Limb (tissue), 2 donors: ENCODE data around the gene MTPN.

Source experiments
- DNase-seq, 2 donors: peaks; one replicate each; pipeline ENCODE4 v3.0.0-alpha.2; 2016; ENCODE audit errors: extremely low spot score in 2 of 2

MTPN gene

GRCh38 chr7:135886345-135887132 is 90.6 kb downstream of the MTPN start:
- no peak for DNase-seq

DNA sequence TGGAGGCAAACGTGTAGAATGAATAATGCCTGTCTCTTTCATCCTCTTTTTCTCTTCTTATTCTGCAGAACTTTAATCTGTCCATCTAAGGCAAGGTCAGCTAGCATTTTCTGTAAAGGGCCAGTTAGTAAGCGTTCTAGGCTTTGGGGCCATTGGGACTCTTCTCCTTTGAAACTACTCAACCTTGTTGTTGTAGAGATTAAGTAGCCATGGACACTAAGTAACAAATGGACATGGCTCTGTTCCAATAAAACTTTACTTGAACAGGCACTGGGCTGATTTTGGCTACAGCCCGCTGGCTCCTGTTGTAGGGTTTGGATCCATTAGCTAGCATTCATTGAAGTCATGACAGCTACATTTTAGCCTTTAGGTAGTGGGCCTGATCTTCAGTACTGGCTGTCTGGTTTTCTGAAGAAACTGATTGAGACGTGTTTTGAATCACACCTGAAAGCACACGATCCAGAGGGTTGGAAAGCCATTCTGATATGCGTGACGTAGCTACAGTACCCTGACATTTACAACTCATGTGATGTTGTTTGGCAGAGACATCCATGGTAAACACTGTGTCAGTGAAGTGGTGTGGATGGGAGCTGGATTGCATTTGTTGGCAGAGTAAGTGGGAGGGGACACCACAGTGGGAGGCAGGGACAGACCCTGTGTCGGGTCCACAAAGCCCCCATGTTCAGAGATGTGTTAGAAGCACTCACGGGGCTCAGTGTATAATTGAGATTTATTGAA is 92.5 kb downstream of the MTPN start:
- DNase-seq: no peak

- DNase-seq: no peak
These were observed 97.9 kb downstream of the MTPN start for GRCh38 chr7:135879233-135879632.

DNA sequence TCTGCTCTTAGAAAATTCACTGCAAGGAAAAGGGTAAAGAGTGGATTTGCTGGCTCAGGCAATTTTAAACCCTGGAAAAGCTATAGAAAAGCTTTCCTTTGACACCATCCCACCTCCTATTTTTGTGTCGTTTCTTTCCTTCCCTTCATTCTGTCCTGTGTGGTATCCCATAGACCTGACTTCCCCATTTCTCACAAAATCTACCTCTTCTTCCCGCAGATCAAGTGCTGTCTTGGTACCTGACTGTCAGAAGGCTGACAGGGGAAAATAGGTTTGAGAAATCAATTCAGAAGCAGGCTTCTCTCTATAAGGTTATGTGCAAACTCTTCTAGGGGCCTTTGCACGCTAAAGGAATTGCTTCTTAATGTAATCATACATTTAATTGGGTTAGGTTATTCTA is 98.9 kb downstream of the MTPN start:
- no peak for DNase-seq

DNA sequence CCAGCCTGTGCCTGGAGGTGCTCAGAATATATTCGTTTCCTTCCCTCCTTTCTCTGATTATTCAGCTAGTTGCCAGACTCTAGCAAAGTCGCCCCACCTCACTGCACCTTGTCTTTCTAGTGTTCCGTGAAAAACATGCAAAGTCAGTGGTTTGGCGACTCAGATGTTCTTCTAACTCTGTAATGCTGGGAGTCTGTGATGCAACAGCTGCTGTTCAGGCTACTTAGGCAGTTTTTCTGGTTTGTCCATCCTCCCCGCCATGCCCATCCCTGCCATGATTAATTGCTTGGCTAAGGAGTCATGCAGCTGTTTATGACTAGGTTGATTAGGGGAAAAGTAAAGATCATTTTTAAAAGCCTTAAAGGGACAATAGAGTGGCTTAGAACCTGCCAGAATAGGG is 99.4 kb downstream of the MTPN start:
- peak in 1 of 2 donors; percentile 9 for DNase-seq
